LNCaP clone FGC (cell line): ENCODE measurements around the gene RSPH3.
"Not testable (repeated sequence)": the region's sequence is repeated elsewhere in the genome, so short reads cannot be mapped to it uniquely, and the experiment has no call there.

ENCODE experiments used
- DNase-seq: peaks from one replicate; pipeline ENCODE4 v3.0.0-alpha.2; 2011; ENCODE audit warnings: low read depth
- H3K4me3 ChIP-seq: 2 replicates; pipeline ENCODE4 v1.5.1; 2011; ENCODE audit warnings: mild to moderate bottlenecking, low read depth, low read length, control low read depth
- CTCF ChIP-seq: IDR thresholded peaks from 2 replicates; pipeline ENCODE4 v1.5.1; 2012; ENCODE audit warnings: mild to moderate bottlenecking; ENCODE audit not compliant: control insufficient read depth, insufficient read depth; ENCODE audit errors: extremely low read depth

Gene RSPH3

GRCh38 chr6:158958504-158959386 is 41.3 kb downstream of the RSPH3 start:
- H3K4me3 ChIP-seq = no peak overlapping the region
- TF ChIP-seq CTCF = no peak
- DNase-seq = no peak

GRCh38 chr6:158955255-158955654 is 44.7 kb downstream of the RSPH3 start:
- no peak for DNase-seq
- H3K4me3 ChIP-seq = no peak overlapping the region
- no peak for TF ChIP-seq CTCF

- no peak for DNase-seq
- TF ChIP-seq CTCF = no peak
These were observed 45.2 kb downstream of the RSPH3 start for GRCh38 chr6:158954753-158955152.

GRCh38 chr6:158952011-158952410 is 48.0 kb downstream of the RSPH3 start:
- DNase-seq, H3K4me3 ChIP-seq: not testable (repeated sequence)

More at GRCh38 chr6:158954753-158955152, 45.2 kb downstream of the RSPH3 start:
- H3K4me3 ChIP-seq = no peak overlapping the region

- H3K4me3 ChIP-seq, DNase-seq: not testable (repeated sequence)
These were observed 48.4 kb downstream of the RSPH3 start for GRCh38 chr6:158951565-158951964.

GRCh38 chr6:158947284-158947683 is 52.7 kb downstream of the RSPH3 start:
- TF ChIP-seq CTCF = no peak
- DNase-seq = no peak
- H3K4me3 ChIP-seq = no peak overlapping the region

GRCh38 chr6:158943380-158944032 is 56.5 kb downstream of the RSPH3 start:
- no peak for DNase-seq
- TF ChIP-seq CTCF = no peak

GRCh38 chr6:158942349-158942748 is 57.7 kb downstream of the RSPH3 start:
- no peak for TF ChIP-seq CTCF
- H3K4me3 ChIP-seq = no peak overlapping the region
- no peak for DNase-seq

More at GRCh38 chr6:158943380-158944032, 56.5 kb downstream of the RSPH3 start:
- H3K4me3 ChIP-seq = no peak overlapping the region
